Kidney (tissue), 22 donors: ENCODE results near the gene MTERF4. TPM values are rescaled to one million over a fixed set of nuclear protein-coding genes. Genes with fewer than 3 reads are reported as not detected.

ENCODE experiments used
- DNase-seq, 5 donors: peaks; one replicate each; pipeline ENCODE4 v3.0.0-alpha.2; 2013 to 2020
- FAIRE-seq: peaks from 2 replicates; lab custom pipeline; 2012; peaks lifted over from hg19 to GRCh38; lab: Jason Lieb, UNC
- H3K27ac ChIP-seq, 2 donors: one replicate each; pipeline ENCODE4 v1.7.0; 2013; ENCODE audit warnings: low read depth in 2 of 2, low read length in 2 of 2, inconsistent platforms in 1 of 2
- H3K27me3 ChIP-seq: one replicate; pipeline ENCODE4 v1.7.1; 2013; ENCODE audit warnings: low read length, inconsistent platforms; ENCODE audit not compliant: control insufficient read depth, insufficient read depth
- H3K36me3 ChIP-seq, 3 donors: one replicate each; pipeline versions ENCODE4 v1.7.0 to v1.7.1; 2013; ENCODE audit warnings: low read length in 3 of 3, control low read depth in 1 of 3, inconsistent platforms in 1 of 3; ENCODE audit not compliant: insufficient read depth in 3 of 3, control insufficient read depth in 2 of 3
- H3K4me1 ChIP-seq, 3 donors: one replicate each; pipeline versions ENCODE4 v1.7.0 to v1.7.1; 2013; ENCODE audit warnings: low read length in 3 of 3, inconsistent platforms in 1 of 3, low read depth in 1 of 3; ENCODE audit not compliant: control insufficient read depth in 2 of 3, insufficient read depth in 2 of 3
- H3K4me3 ChIP-seq, 3 donors: one replicate each; pipeline versions ENCODE4 v1.7.0 to v1.8.1; 2013; ENCODE audit warnings: low read length in 3 of 3, control low read depth in 1 of 3, inconsistent platforms in 1 of 3
- H3K9ac ChIP-seq, 3 donors: one replicate each; pipeline versions ENCODE4 v1.7.0 to v1.7.1; 2013; ENCODE audit warnings: low read length in 3 of 3, control low read depth in 1 of 3, inconsistent platforms in 1 of 3
- H3K9me3 ChIP-seq, 3 donors: one replicate each; pipeline versions ENCODE4 v1.7.0 to v1.7.1; 2013; ENCODE audit warnings: low read length in 3 of 3, control low read depth in 1 of 3, inconsistent platforms in 1 of 3; ENCODE audit not compliant: control insufficient read depth in 2 of 3, insufficient read depth in 1 of 3
- CTCF ChIP-seq: IDR thresholded peaks from 3 replicates; pipeline ENCODE4 v1.5.1; 2012; ENCODE audit warnings: mild to moderate bottlenecking, moderate library complexity, borderline replicate concordance; ENCODE audit not compliant: insufficient read depth; ENCODE audit errors: extremely low read depth
- intact Hi-C: fragments of 100-400 bp; cut with DNase I; formaldehyde crosslinking; loops from one replicate; pipeline ENCODE4 v1.11.1; 2022
- long read RNA-seq, 10 donors: library from polyadenylated mRNA in 1 of 10; unstranded in 1 of 10; transcript quantifications; one replicate each; pipeline ENCODE4 v2.0.0 and lab custom pipeline, GENCODE V29; 2021 to 2026
- polyA plus RNA-seq: library from polyadenylated mRNA; stranded (reverse); fragments of 350-450 nt; fragmentation: Illumina TruSeq; extraction: RNeasy Lipid Tissue Mini Kit (QIAGEN cat#74804); gene quantifications from one replicate; pipeline ENCODE4 v1.2.3, GENCODE V29; 2014; ENCODE audit warnings: low read depth, low replicate concordance; ENCODE audit not compliant: insufficient read depth
- total RNA-seq: library from RNA; stranded (reverse); fragmentation: NEBNext Ultra II Directional; extraction: Animal tissue kit (Norgen Biotek cat#: 25700); gene quantifications from one replicate; pipeline ENCODE4 v1.2.1, GENCODE V29; 2021
- donor health status: control.
- donor health status: control.
- donor health status: control.
- donor health status: control.
- donor health status: control.
- donor health status: DM: yes; HTN: yes; CAD: no.
- donor health status: Normal renal cell carcinoma (clear cell type).

Gene MTERF4
- total RNA-seq = 41.5 TPM
- polyA plus RNA-seq = 24.3 TPM
- long read RNA-seq, donor 1, partial matches to known transcripts = 0 of 6 reads
- long read RNA-seq, donor 1, other reads (novel, unspliced or antisense) = 0 of 6 reads
- long read RNA-seq, donor 2, full-length matches to known transcripts = 17 of 17 reads
- long read RNA-seq, donor 2, partial matches to known transcripts = 0 of 17 reads
- long read RNA-seq, donor 2, other reads (novel, unspliced or antisense) = 0 of 17 reads
- long read RNA-seq, donor 3, transcript MTERF4-202 (4 exons, 1,637 nt) = major isoform, 8 of 14 reads
- long read RNA-seq, donor 3, partial matches to known transcripts = 0 of 14 reads
- long read RNA-seq, donor 3, other reads (novel, unspliced or antisense) = 0 of 14 reads
- long read RNA-seq, donor 4, partial matches to known transcripts = 0 of 6 reads
- long read RNA-seq, donor 4, other reads (novel, unspliced or antisense) = 0 of 6 reads
- long read RNA-seq, donor 5, partial matches to known transcripts = 0 of 4 reads
- long read RNA-seq, donor 5, other reads (novel, unspliced or antisense) = 0 of 4 reads
- long read RNA-seq, donor 6, transcript MTERF4-202 (4 exons, 1,637 nt) = major isoform, 11 of 18 reads
- long read RNA-seq, donor 6, partial matches to known transcripts = 0 of 18 reads
- long read RNA-seq, donor 6, other reads (novel, unspliced or antisense) = 0 of 18 reads
- long read RNA-seq, donor 7, transcript MTERF4-202 (4 exons, 1,637 nt) = major isoform, 13 of 28 reads
- long read RNA-seq, donor 7, partial matches to known transcripts = 1 of 28 reads
- long read RNA-seq, donor 7, other reads (novel, unspliced or antisense) = 11 of 28 reads
- long read RNA-seq, donor 8, transcript MTERF4-202 (4 exons, 1,637 nt) = minor isoform, 7 of 19 reads
- long read RNA-seq, donor 8, transcript MTERF4-204 (3 exons, 802 nt) = major isoform, 9 of 19 reads
- long read RNA-seq, donor 8, partial matches to known transcripts = 0 of 19 reads
- long read RNA-seq, donor 8, other reads (novel, unspliced or antisense) = 0 of 19 reads
- long read RNA-seq, donor 9, partial matches to known transcripts = 0 of 1 reads
- long read RNA-seq, donor 9, other reads (novel, unspliced or antisense) = 0 of 1 reads
- long read RNA-seq, donor 10, partial matches to known transcripts = 0 of 9 reads
- long read RNA-seq, donor 10, other reads (novel, unspliced or antisense) = 0 of 9 reads

- FAIRE-seq = no peak
- no peaks in the 10 kb centered on the region for H3K9me3 ChIP-seq
- no peaks in the 10 kb centered on the region for H3K27me3 ChIP-seq
- peaks cover 3 to 18% (median 7%) of the 10 kb centered on the region in 3 donors for H3K36me3 ChIP-seq
- H3K4me1 ChIP-seq = peaks cover 0 to 8% (median 7%) of the 10 kb centered on the region in 3 donors
- intact Hi-C loops = no loop called here
- peak within 1 kb of the TSS; percentile 91 to 96 (median 94) for H3K4me3 ChIP-seq
- peak; percentile 90 to 96 (median 94) for DNase-seq
- H3K9ac ChIP-seq = peak within 1 kb of the TSS; percentile 90 to 96 (median 92)
- H3K27ac ChIP-seq = peak within 1 kb of the TSS; percentile 85 to 91
- no peak for TF ChIP-seq CTCF
Observed at GRCh38 chr2:241102239-241102803, at the start of gene MTERF4. Gene MTERF4, minus strand, starts transcription at chr2:241102287. Its CDS starts 14 bp downstream, at chr2:241102273.

- peaks cover 0 to 19% (median 5%) of the 10 kb centered on the region in 3 donors for H3K4me1 ChIP-seq
Observed at GRCh38 chr2:241150660-241151530, 48.8 kb upstream of the MTERF4 start.

More at GRCh38 chr2:241150660-241151530, 48.8 kb upstream of the MTERF4 start:
- peak overlapping the region; percentile 79 to 97 (median 85) for H3K4me3 ChIP-seq
- TF ChIP-seq CTCF = no peak
- intact Hi-C loops = no loop called here
- peak overlapping the region in 1 of 2 donors; percentile 27 for H3K27ac ChIP-seq
- FAIRE-seq (no peak), DNase-seq (peak in 2 of 5 donors; percentile 44 to 50)
- H3K36me3 ChIP-seq = peaks cover 0 to 9% (median 3%) of the 10 kb centered on the region in 3 donors
- H3K9me3 ChIP-seq = no peaks in the 10 kb centered on the region
- H3K27me3 ChIP-seq = no peaks in the 10 kb centered on the region
- H3K9ac ChIP-seq = peak overlapping the region; percentile 45 to 84 (median 64)
